Omental fat pad (tissue), 4 donors: ENCODE results near the gene M6PR. TPM values are rescaled to one million over a fixed set of nuclear protein-coding genes. Genes with fewer than 3 reads are reported as not detected.

ENCODE experiments used
- ATAC-seq: fragments of 150-250 bp; one replicate; pipeline ENCODE4 v1.9.1; 2016; ENCODE audit warnings: mild to moderate bottlenecking, moderate library complexity; ENCODE audit not compliant: low FRiP score
- DNase-seq: peaks from one replicate; pipeline ENCODE4 v3.0.0-alpha.2; 2019; ENCODE audit warnings: low spot score
- CTCF ChIP-seq, 3 donors: fragments of 450-650 bp; IDR thresholded peaks; one replicate each; pipeline ENCODE4 v1.5.1; 2016 to 2017; ENCODE audit warnings: antibody characterized with exemption in 3 of 3, mild to moderate bottlenecking in 3 of 3, moderate library complexity in 2 of 3
- total RNA-seq, 4 donors: library from RNA; depleted of rRNA; stranded (reverse); fragments of >200 nt; gene quantifications; one replicate each; pipeline ENCODE4 v1.1.0, GENCODE V29; 2016

The M6PR gene
- total RNA-seq = 100 to 1,000 TPM in 3 of 4 donors, 10 to 100 TPM in 1; 87.9 to 141 (median 109) TPM

GRCh38 chr12:8949342-8950220, at the start of gene M6PR:
M6PR (minus strand) TSS chr12:8949645; CDS start chr12:8946404, 3,241 bp downstream.
- DNase-seq (peak; percentile 69), ATAC-seq (peak; percentile 95)
- TF ChIP-seq CTCF (IDR thresholded peaks at IDR 0.05) = no peak

GRCh38 chr12:8996682-8997405, 47.4 kb upstream of the M6PR start:
- no peak for TF ChIP-seq CTCF (IDR thresholded peaks at IDR 0.05)
- ATAC-seq (no peak), DNase-seq (no peak)

GRCh38 chr12:8995021-8995775, 45.8 kb upstream of the M6PR start:
- TF ChIP-seq CTCF (IDR thresholded peaks at IDR 0.05) = no peak
- ATAC-seq = no peak
- DNase-seq = no peak

- ATAC-seq = no peak
- no peak for TF ChIP-seq CTCF (IDR thresholded peaks at IDR 0.05)
- no peak for DNase-seq
These were observed 44.4 kb upstream of the M6PR start for GRCh38 chr12:8993827-8994226.

GRCh38 chr12:8991371-8992345, 42.2 kb upstream of the M6PR start:
- TF ChIP-seq CTCF (IDR thresholded peaks at IDR 0.05) = no peak
- ATAC-seq = no peak
- no peak for DNase-seq

GRCh38 chr12:8989413-8989812, 40.0 kb upstream of the M6PR start, which contains the start of gene KLRG1:
KLRG1 (plus strand) TSS chr12:8989546; CDS start chr12:8989636, 90 bp downstream.
- ATAC-seq (no peak), DNase-seq (no peak)
- no peak for TF ChIP-seq CTCF (IDR thresholded peaks at IDR 0.05)
